ENCODE results near the gene TRPV5.

DNA sequence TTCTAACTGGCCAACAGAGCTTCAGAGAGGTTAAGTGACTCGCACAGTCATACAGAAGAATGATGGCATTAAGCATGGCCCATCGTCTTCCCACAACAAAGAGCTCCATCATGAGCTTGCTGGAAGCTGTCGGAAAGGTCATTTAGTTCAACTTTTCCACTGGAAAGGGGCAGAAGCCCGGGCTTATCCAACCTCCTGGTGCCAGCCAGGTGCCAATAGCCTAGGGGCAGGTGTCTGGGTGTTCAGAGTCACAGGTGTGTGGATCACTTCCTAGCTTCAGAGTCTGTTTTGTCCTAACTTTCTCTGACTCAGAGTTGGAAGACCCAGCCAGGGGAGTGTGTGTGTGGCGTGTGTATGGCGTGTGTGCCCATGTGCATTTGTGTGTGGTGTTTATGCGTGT is 46.7 kb downstream of the TRPV5 start:
- TF ChIP-seq, protein P1, sequence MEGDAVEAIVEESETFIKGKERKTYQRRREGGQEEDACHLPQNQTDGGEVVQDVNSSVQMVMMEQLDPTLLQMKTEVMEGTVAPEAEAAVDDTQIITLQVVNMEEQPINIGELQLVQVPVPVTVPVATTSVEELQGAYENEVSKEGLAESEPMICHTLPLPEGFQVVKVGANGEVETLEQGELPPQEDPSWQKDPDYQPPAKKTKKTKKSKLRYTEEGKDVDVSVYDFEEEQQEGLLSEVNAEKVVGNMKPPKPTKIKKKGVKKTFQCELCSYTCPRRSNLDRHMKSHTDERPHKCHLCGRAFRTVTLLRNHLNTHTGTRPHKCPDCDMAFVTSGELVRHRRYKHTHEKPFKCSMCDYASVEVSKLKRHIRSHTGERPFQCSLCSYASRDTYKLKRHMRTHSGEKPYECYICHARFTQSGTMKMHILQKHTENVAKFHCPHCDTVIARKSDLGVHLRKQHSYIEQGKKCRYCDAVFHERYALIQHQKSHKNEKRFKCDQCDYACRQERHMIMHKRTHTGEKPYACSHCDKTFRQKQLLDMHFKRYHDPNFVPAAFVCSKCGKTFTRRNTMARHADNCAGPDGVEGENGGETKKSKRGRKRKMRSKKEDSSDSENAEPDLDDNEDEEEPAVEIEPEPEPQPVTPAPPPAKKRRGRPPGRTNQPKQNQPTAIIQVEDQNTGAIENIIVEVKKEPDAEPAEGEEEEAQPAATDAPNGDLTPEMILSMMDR (IDR thresholded peaks at IDR 0.05; ENCODE audit: low read depth, low read length, poor library complexity, severe bottlenecking), result no peak
- TF ChIP-seq EZH2phosphoT487 (IDR thresholded peaks at IDR 0.05; ENCODE audit: borderline replicate concordance, low read length), result no peak
